NAMALWA (cell line): ENCODE results near the gene DSG2.
A peak's percentile ranks its signal among the peaks of the same experiment; 100 is the strongest.

Experiments used
- DNase-seq: peaks from one replicate; pipeline ENCODE4 v3.0.0-alpha.2; 2015; ENCODE audit warnings: low spot score

The DSG2 gene

DNA sequence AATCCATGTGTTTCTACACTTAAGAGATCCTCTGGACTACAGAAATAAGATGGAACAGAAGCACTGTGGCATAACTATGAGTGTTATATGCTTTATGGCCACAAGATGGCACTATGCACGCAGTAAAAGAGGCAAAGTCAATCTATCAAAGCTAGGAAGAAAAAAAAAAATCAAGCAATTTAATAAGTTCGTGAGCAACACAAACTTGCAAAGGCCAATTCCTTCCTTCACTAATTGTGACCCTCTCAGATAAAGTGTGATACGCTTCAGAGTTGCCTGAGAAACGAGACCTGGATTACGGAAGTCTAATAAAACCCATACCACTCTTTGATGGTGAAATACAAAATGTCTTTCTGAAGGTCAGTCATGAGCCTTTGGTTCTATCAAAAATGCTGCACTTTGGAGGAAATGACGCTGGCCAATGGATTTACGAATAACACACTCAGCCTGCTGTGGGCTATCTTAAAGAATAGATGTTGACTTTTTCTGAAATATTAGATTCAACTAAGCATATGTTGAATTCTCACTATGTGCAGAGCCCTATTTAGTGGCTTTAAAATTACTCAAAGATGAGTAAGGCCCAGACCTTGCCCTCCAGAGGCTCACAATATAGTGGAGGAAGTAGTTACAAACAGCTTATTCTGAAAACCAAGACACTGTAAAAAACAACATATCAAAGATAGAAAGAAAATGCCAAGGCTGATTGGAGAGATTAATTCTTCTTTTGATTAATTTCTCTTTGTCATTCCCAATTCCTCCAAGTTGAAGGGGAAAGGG lies 58.2 kb downstream of the DSG2 start:
- DNase-seq, result peak; percentile 83

DNA sequence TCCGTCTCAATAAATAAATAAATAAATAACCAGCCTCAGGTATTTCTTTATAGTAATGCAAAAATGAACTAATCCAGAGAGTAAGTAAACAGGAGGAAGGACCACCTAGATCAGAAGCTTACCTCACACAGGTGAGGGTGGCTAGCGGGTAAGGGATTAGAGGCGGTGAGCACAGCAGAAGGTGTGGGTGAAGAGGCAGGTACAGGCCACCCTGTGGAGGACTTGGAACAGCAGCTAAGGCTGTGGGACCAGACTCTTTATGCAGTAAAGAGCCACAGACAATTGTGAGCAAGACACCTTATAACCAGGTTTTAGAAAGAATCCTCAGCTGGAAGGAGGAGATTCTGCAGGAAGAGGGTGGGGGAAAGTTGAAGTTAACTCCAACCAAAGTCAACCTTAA lies 59.5 kb downstream of the DSG2 start:
- no peak for DNase-seq

DNA sequence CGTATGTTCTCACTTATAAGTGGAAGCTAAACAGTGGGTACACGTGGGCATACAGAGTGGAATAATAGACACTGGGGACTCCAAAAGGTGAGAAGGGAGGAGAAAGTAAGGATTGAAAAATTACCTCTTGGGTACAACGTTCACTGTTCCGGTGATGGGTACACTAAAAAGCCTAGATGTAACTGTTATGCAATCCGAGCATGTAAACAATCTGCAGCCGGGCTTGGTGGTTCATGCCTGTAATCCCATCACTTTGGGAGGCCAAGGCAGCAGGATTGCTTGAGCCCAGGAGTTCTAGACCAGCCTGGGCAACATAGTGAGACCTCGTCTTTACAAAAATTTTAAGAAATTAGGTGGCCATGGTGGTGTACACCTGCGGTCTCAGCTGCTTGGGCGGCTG lies 60.6 kb downstream of the DSG2 start:
- no peak for DNase-seq

DNA sequence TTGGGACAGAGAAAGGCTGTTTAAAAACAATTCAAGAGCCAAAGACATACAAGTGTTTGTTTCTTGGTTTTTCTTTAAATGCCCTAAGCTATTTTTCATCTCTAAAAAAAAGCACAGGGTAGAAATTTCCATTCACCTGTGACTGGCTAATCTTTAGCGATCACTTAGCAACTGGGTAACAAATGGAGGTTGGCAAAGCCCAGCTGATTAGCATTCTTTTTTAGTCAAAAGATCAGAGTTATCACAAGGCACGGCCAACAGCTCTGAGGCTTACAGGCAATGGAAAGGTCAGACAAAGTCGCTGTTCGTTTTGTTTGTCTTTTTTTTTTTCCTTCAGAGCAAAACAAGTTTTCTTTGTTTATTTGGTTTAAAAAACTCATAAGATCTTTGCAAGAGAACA lies 64.7 kb downstream of the DSG2 start:
- no peak for DNase-seq

DNA sequence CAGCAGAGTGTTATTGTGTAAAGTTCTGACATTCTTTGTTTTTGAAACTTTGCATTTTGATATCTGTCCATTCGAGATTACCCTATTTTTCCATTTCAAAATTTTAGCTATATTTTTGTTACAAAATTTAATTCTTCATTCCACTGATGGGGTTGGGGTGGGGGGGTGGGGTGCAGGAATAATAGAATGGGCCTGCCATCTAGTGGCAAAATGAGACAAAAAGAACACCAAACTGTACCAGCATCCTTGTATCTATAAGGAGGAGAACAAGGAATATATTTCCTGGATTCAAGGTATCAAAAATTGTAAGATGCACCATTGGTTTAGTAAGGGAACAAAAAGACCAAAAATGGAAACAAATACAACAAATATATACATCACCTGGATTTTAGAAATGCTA lies 65.8 kb downstream of the DSG2 start:
- peak; percentile 10 for DNase-seq

DNA sequence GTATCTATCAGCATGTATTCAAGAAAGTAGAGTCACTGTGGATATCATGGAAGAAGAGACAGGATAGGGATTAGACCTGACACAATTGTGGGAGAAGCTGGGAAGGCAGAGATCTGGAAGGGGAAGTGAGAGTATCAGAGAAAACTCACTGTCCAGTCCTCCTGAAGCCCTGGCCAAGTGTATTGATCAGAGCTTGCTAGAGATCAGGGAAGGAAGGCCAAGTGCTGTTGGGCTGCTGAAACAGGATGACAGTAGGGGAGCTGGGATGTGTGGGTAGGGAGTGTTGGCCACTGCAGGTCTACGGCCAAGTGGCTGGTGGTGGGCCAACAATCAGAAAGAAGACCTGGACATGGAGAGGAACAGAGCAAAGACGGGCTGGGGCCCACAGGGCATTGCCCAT lies 67.4 kb downstream of the DSG2 start:
- no peak for DNase-seq

DNA sequence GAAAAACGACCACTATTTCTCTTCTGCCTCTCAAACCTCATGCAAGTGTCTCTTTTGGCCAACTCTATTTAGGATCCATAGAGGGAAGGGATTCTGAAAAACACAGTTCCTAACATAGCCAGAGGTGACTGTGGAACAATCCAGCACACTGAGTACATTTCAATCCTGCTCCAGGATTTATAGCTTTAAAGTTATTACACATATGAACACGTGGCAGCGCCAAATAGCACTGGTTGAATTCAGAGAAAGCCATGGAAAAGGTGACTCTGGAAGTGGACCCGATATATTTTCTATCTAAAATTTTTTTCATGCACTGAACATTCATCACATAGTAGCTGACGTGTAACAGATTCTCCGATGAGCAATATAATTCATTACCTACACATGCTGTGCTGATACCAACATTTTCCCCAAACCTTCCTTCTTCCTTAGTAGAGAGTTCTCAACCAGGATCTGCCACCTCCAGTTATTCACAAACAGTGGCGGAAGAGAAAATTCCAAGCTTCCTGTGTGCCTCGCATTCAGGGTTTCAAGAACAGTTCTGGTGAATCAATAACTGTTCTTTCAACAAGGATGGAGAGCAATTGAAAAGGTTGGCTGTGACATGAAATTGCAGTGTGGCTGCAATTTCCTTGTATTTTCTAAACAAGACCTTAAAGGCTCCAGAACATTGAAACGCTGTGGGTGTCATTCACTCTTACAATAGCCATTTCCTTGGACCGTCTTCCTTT lies 68.0 kb downstream of the DSG2 start:
- no peak for DNase-seq

DNA sequence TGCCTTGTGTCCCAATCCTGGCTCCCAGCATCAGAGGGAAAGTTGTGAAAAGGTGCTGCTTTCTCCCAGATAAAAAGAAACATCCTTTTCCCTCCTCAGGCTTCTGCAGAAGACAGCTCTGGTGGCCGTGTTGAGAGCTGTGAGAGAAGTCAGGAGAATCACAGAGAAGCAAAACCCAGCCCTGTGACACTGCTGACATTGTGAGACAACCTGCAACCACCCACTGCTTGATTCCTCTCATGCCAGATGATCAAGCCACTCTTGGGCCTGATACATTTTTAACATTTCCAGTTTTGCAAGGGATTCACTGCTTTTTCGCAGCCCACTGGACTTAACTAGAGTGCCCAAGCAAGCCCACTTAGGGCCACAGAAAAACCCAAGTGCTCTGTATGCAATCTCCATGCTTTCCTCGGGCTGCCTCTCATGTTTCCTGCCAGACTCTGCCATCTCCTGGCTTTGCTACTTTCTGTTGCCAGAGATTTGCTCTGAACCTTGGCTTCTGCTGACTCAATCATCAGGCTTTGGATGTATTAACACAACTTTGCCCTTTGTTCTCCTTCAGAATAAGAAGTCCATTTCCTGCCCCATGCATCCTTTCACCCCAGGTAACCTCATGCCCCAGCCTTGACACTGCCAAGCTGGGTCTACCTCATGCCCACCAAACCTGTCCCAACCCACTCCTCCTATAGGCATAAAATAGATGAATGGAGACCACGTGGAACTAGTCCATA lies 68.8 kb downstream of the DSG2 start:
- DNase-seq, result no peak

DNA sequence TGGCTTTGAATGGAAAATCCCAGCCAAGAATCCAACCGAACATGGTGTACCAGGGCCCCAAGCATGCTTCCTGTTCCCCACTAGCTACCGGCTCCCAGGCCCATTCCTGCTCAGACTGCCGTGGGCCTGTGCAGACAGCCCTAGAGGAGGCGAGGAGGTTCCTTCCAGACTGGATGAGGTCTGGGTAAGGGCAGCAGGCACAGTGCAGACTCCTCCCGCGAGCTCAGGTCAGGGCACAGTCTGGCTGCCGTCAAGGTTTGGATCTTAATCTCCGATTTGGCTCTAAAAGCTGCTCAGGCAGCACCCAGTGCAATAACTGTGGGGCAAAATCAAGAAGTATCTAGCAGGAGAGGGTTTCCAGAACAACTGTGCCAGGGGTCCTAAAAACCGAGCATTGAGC lies 74.4 kb downstream of the DSG2 start:
- no peak for DNase-seq

DNA sequence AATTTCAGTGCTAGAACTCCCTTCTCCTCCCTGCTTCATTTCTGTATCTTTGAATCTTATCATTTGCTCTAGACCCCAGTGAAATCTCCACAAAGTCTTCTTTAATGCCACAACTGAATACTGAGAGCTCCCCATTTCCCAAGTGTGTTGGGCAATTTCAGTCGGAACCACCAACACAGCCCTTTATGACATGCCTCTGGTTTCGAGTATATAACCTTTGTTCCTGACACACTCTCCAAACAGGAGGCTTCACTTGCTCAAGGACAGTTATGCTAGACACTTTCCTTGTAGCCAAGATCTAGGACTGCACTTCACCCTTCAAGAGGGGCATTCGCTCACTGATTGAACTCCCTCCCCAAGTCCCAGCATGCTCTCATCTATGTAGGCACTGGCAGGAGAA lies 75.1 kb downstream of the DSG2 start:
- no peak for DNase-seq

DNA sequence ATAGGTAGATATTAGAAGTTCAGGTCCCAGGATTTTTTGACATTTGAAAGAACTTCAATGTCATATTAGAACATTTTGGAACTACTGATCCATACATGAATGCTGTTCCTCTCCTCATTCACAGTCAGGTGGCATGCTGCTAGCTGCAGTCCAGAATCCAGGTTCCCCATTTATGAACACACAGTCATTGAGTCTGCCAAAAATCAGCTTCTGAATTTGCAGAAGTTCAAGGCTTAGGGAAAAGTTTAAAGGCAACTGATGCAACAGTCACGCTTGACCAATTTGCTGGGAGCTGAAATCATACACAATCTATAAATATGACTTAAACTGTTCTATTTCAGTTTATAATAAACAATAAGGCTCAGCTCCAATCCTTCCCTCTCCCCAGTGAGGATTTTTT lies 76.4 kb downstream of the DSG2 start:
- no peak for DNase-seq

DNA sequence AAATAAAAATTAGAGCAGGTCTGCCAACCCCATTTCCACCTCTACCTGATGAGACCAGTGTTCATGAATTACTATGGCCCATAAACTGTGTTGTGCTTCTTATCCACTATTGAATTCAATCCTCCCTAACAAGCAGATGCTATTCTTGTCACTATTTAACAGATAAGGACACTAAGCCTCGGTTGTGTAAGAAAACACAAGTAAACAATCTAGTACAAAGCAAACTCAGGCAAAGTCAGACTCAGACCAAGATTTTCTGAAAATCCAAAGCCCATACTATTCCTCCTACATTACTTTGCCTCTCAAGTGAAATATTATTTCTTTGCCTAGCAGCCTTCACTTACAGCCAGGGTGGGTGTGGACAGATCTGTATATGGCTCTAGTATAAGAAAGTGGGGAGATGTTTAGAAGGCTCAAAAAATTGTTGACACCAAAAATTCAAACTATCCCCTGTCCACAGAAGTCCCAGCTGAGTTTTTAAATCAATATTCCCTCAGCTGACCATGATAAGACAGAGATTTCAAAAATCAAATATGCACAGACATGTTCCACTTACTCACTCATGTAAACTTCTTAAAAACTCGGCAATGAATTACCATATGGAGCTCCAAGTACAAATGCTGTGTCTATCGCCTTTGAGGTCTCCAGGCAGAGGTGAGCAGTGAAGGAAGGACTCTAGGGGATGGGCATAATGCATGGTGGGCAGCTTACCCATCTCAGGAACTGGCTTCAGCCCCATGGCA lies 77.7 kb downstream of the DSG2 start:
- DNase-seq, result no peak

DNA sequence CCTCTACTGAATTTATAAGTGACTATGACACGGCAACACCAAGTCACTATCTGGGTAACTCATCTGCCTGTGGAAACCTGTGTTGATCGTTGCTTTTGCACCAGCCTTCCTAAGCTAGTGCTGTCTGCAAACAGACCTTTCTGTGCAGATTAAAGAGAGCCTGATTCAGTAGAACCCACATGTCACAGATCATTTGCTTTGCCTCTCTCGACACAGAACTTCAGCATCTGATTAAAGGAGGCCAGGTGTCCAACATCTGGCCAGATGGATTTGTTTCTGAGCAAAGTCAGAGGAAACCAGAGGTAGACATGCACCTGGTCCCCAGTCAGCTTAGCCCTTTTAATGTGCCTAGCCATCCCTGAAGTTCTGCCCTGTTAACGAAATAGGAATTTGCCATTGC lies 78.7 kb downstream of the DSG2 start:
- DNase-seq, result peak; percentile 48

DNA sequence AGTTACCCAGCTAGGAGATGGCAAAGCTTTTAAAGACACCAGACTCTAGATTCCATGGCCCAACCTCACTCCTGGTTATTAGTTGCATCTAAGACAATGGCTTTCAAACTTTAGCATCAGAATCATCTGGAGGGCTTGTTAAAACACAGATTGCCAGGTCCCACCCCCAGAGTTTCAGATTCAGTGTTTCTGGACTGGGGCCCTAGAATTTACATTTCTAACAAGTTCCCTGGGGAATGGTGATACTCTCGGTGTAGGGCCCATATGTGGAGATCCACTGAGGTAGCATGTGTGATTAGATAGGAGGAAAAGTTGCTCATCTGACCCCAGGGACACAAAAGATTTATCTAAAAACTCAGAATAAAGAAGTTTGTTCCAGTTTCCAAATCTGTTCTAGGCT lies 79.2 kb downstream of the DSG2 start:
- no peak for DNase-seq

DNA sequence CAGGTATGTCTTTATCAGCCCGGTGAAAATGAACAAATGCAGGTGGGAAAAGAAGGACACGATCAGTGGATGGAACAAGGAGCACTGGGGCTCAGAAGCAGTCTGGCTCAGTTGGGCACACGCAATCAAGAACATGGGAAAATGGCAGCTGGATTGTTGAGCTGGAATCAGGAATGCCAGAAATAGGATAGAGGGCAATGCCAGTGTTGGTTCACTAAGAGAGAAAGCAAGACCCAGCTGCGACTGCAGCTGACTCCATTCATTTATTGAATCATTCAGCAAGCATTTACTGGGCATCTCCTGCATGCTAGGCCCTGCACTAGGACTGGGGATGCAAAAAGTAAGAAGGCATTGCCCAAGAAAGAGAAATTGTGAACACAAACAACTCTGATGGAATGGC lies 80.1 kb downstream of the DSG2 start:
- no peak for DNase-seq

DNA sequence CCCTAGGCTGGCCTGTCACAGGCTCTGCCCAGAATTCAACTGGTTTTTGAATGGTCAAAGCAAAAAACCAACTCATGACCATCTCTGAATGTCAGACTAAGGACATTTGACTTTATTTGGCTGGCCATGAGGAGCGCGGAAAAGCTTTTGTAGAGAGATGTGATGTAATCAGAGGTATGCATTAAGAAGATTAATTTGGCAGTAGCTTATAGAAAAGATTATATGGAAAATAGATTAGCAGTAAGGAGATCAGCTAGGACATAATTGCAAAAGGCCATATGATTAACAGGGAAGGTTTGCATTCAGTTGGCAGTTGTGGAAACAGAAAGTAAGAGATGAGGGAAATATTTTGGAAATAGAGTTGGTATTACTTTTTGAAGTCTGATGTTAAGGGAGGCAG lies 81.4 kb downstream of the DSG2 start:
- no peak for DNase-seq

DNA sequence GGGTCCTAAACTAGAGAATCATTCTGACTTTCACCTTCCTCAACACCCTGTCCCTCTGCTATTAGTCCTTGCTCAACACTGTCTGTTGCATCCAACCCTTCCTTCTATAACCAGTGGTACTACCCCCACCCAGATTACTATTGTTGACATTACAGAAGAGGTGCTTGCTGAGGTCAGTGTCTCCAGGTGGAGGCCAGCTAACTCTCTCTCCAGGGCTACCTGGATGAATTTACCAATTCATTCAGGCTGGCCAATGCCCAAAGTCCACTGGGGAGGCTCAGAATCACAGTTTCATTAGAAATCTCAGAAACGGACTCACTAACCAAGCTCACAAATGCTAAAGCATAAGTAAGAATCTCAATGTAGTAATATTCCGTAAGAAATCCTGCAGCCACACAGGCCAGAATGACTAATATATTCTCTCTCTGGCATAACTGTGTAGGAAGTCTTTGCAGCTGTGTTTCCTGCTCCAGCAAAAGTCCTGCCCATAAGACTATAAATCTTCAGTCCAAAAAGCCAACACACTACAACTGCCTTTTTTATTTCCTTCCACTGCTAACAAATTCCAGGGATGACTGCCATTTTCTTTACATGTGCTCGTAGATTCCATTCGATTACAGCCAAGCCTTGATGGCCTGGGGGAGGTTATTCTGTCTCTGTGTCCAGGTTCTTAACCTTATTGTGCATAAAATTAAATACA lies 83.7 kb downstream of the DSG2 start:
- DNase-seq, result no peak

DNA sequence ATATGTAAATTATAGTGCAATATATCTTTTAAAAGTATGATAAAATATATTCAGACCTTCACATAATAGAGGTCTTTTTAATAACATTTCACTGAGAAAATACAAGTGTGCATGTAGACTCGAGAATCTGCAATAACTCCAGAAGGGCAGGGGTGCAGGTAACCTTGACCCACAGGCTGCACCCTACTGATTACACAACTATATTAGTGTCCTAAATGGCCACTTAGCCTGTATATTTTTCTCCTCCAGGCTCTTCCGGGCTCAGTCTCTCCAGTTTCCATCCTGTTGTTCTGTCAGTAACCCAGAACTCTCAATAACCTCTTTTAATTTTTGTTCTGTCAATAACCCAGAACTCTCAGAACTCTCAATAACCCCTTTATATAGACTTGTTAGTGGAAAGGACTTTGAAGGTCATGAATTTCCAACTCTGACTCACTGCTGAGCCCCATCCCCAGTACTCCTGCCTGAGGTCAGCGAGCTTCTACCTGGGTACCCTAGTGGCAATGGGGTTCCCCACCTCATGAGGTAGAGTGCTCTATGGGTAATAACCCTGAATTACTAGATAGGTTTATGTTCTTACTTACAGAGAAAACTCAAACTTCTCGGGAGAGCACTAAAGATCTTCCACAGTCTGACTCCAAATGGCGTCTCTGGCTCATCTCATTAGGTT lies 85.3 kb downstream of the DSG2 start:
- DNase-seq, result no peak

DNA sequence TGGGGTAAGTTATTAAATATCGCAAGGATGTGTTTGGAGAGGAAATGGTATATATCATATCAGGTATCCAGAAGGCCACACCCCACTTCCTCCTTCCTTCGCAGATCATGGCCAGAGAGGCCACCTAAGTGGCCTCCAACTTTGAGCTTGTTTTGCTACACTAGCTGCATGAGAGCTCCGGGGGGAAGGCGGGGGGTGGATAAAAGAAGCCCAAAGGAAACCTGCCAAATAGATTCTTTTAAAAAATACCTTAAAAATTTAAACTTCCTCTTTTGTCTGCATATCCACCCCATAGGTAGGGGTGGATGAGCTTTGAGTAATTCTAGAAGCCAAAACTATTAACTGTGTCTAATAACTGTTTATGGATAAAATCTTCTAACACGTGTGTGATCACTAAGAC lies 88.0 kb downstream of the DSG2 start:
- no peak for DNase-seq

DNA sequence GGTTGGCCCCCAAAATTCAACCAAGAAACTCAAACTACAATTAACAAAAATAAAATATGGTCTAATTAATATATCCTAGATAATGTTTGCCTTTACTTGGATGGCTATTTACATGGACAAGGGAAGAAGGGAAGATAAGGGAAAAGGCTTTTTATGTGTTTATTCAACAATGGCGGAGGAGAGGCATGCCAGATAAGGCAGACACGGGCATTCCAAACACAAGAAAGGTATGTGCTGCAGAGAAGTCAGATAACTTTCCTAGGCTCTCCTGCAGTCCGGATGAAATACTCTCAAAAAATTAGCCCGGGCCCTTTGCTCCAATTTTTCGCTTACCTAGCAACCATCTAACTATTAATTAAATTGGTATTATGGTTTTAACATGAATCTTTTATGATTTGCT lies 88.6 kb downstream of the DSG2 start:
- DNase-seq, result no peak

DNA sequence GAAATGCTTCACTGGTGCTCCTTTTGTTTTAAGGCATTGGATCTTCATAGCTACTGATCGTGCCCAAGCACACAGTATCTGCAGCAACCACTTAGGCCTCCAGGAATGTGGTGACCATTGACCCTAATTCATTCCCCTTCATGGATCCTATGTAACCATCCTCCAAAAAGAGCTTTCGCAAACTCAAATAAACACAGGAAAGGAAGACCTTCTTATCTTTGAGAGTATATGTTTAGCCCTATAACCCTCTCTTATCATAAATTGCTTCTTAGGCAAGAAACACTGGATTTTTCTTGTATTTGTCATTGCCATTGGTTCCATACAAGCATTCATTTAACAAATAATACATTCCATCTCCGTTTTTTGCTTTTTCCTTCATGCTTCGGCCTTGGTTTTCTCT lies 89.6 kb downstream of the DSG2 start:
- DNase-seq, result no peak
